Measurements from ENCODE around the gene MSRB2.
A peak's percentile ranks its signal among the peaks of the same experiment; 100 is the strongest.

MSRB2 gene

GRCh38 chr10:23073527-23073926 lies 21.9 kb upstream of the MSRB2 start:
- H3K4me3 ChIP-seq (IDR thresholded peaks at IDR 0.05; ENCODE audit: insufficient read depth, low read depth, low read length): no peak overlapping the region
- TF ChIP-seq CTCF (conservative IDR thresholded peaks at IDR 0.05; ENCODE audit: low read depth, low read length): no peak
- H3K36me3 ChIP-seq (ENCODE audit: insufficient read depth): no peaks in the 10 kb centered on the region
- H3K9ac ChIP-seq: no peak overlapping the region
- H3K79me2 ChIP-seq (ENCODE audit: insufficient read depth, low read depth): no peaks in the 10 kb centered on the region
- H3K27me3 ChIP-seq (ENCODE audit: insufficient read depth, low read depth): no peaks in the 10 kb centered on the region
- peaks cover 23% of the 10 kb centered on the region for H3K4me1 ChIP-seq (ENCODE audit: low read depth, poor library complexity, severe bottlenecking)
- no peak overlapping the region for H2AFZ ChIP-seq (ENCODE audit: low read depth)
- no peak overlapping the region for H3K4me2 ChIP-seq
- no peaks in the 10 kb centered on the region for H4K20me1 ChIP-seq (ENCODE audit: insufficient read depth)
- no peak overlapping the region for H3K27ac ChIP-seq

- no peak for TF ChIP-seq CTCF (conservative IDR thresholded peaks at IDR 0.05; ENCODE audit: low read depth, low read length)
- H3K27ac ChIP-seq: no peak overlapping the region
- no peak overlapping the region for H3K4me3 ChIP-seq (IDR thresholded peaks at IDR 0.05; ENCODE audit: insufficient read depth, low read depth, low read length)
- no peaks in the 10 kb centered on the region for H3K27me3 ChIP-seq (ENCODE audit: insufficient read depth, low read depth)
- H3K9ac ChIP-seq: no peak overlapping the region
- no peaks in the 10 kb centered on the region for H3K79me2 ChIP-seq (ENCODE audit: insufficient read depth, low read depth)
- no peaks in the 10 kb centered on the region for H4K20me1 ChIP-seq (ENCODE audit: insufficient read depth)
- peaks cover 38% of the 10 kb centered on the region for H3K4me1 ChIP-seq (ENCODE audit: low read depth, poor library complexity, severe bottlenecking)
- no peaks in the 10 kb centered on the region for H3K36me3 ChIP-seq (ENCODE audit: insufficient read depth)
- H3K4me2 ChIP-seq: no peak overlapping the region
- no peak overlapping the region for H2AFZ ChIP-seq (ENCODE audit: low read depth)
These were observed 19.7 kb upstream of the MSRB2 start for GRCh38 chr10:23075672-23076071.

GRCh38 chr10:23078114-23078513 lies 17.3 kb upstream of the MSRB2 start:
- Histone ChIP-seq H3K36me3 (ENCODE audit: insufficient read depth) (no peaks in the 10 kb centered on the region), H3K9ac (peak overlapping the region; percentile 17; the same call in 1 of the 2 replicates), H3K27me3 (ENCODE audit: insufficient read depth, low read depth) (no peaks in the 10 kb centered on the region), H4K20me1 (ENCODE audit: insufficient read depth) (no peaks in the 10 kb centered on the region), H3K4me1 (ENCODE audit: low read depth, poor library complexity, severe bottlenecking) (peaks cover 38% of the 10 kb centered on the region), H3K27ac (peak overlapping the region; percentile 55), H3K4me2 (peak overlapping the region; percentile 49), H2AFZ (ENCODE audit: low read depth) (no peak overlapping the region), H3K4me3 (IDR thresholded peaks at IDR 0.05; ENCODE audit: insufficient read depth, low read depth, low read length) (no peak overlapping the region), H3K79me2 (ENCODE audit: insufficient read depth, low read depth) (no peaks in the 10 kb centered on the region)
- TF ChIP-seq CTCF (conservative IDR thresholded peaks at IDR 0.05; ENCODE audit: low read depth, low read length): no peak

GRCh38 chr10:23079700-23080099 lies 15.7 kb upstream of the MSRB2 start:
- no peaks in the 10 kb centered on the region for H3K27me3 ChIP-seq (ENCODE audit: insufficient read depth, low read depth)
- no peaks in the 10 kb centered on the region for H4K20me1 ChIP-seq (ENCODE audit: insufficient read depth)
- H3K27ac ChIP-seq: no peak overlapping the region
- no peak overlapping the region; the same call in 1 of the 2 replicates for H3K4me2 ChIP-seq
- H3K9ac ChIP-seq: no peak overlapping the region
- H2AFZ ChIP-seq (ENCODE audit: low read depth): no peak overlapping the region
- no peak for TF ChIP-seq CTCF (conservative IDR thresholded peaks at IDR 0.05; ENCODE audit: low read depth, low read length)
- no peaks in the 10 kb centered on the region for H3K36me3 ChIP-seq (ENCODE audit: insufficient read depth)
- H3K4me1 ChIP-seq (ENCODE audit: low read depth, poor library complexity, severe bottlenecking): peaks cover 38% of the 10 kb centered on the region
- H3K4me3 ChIP-seq (IDR thresholded peaks at IDR 0.05; ENCODE audit: insufficient read depth, low read depth, low read length): no peak overlapping the region
- H3K79me2 ChIP-seq (ENCODE audit: insufficient read depth, low read depth): no peaks in the 10 kb centered on the region
